HG03565 (cell line): ENCODE results near the gene FBXO4.
"Not testable (repeated sequence)": the region's sequence is repeated elsewhere in the genome, so short reads cannot be mapped to it uniquely, and the experiment has no call there.

Experiments used
- ATAC-seq: cut with Tn5 transposase; IDR thresholded peaks from one replicate; pipeline ENCODE4 v1.9.1; 2021; ENCODE audit warnings: mild to moderate bottlenecking, moderate library complexity; ENCODE audit not compliant: unreplicated experiment

Gene FBXO4

DNA sequence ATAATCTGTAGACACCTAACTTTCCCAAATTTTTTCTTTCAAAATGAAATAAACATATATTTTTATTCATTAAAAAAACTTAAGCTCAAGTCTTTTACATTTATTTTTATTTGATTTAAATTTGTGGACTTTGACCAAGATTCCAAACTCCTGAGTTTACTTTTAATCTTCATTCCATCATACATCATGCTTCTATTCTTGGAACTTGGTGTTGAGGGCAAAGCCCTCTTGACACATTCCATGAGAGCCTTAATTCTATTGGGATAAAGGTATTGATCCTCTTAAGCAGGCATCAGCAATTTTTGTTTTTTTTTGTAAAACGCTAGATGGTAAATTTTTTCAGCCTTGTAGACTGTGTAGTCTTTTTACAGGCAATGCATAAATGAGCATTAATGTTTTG lies 53.6 kb downstream of the FBXO4 start:
- no peak for ATAC-seq

DNA sequence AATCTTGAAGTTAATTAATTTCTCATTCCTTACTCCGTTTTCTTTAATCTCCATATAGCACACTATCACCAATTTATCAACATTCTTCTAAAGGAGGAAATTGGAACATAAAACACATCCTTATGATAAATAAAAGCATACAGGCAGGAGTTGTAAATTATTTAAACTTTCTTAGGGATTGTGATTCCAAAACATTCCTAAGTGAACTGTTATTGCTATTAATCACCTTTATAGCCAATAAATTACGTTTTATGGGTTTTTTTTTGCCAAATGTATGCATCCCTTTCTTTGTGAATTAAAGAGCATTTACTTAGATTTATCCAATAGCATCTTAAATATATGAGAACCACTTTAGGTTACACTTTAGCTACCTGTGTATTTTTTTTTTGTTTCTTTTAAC lies 55.3 kb downstream of the FBXO4 start:
- no peak for ATAC-seq

DNA sequence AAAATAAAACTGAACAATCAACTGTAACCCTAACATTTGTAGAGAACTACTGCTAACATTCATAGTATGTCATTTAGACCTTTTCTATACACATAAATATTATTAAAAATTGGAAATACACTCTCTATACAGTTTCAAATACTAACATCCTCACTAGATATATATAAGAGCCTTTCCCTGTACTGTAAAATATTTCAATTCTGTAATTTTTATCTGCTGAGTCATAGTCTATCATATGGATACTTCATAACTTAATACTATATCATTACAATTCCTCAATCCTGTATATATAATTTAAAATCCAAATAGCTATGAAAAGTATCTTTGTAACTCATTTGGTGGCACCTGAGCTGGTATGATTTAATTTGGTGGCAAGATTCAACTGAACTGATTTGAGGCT lies 55.8 kb downstream of the FBXO4 start:
- no peak for ATAC-seq

DNA sequence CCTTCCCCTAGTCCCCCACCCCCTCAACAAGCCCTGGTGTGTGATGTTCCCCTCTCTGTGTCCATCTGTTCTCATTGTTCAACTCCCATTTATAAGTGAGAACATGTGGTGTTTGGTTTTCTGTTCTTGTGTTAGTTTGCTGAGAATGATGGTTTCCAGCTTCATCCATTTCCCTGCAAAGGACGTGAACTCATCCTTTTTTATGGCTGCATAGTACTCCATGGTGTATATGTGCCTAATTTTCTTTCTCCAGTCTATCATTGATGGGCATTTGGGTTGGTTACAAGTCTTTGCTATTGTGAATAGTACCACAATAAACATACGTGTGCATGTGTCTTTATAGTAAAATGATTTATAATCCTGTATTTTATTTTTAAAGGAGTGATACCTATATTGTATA lies 57.8 kb downstream of the FBXO4 start:
- ATAC-seq = not testable (repeated sequence)

DNA sequence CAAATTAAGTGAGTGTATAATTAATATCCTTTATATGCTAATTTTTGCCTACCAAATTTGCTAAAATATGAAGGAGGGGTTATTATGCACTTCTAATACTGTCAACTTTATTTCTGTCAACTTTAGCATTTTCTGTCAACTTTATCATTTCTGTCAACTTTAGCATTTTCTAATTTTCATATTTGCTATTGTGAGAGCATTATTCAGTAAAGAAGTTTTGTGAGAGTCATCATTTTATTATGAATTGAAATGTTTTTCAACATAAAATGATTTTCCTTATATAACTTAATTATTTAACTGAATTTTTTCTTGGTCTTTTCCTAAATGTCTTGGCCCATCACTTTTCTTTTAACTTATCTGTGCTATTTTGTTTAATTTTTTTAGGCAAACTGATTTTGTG lies 58.2 kb downstream of the FBXO4 start:
- no peak for ATAC-seq

DNA sequence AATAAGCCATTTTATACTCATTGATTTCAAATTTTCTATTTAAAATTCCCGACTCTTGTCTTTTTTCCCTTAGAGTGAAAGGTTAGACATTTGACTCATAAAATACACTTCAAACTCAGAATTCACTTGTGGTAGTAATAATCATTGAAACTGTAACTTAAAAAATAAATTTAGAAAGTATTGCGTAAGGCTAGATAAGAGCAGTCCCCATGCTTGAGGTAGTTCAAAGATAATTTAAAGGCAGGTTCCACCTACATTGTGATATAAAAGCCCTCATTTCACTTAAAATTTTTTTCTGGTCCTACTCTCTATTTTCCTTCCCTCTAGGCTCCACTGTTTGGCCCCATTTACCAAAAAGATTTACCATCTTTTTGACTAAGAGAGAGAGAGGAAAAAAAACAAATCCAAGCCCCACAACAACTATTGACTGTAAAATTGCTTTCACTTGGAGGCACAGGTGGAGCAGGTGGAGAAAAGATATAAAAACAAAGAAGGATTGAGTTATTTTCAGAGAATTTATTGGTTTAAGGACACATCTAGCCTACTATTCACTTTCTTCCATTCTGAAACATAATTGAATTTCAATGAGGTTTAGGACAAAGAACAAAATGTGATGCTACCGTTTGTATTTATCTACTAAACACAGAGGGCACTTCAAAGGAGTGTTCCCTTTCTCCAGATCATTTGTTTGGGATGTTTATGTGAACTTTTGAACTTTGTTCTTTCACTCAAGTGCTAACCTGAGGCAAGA lies 61.0 kb downstream of the FBXO4 start:
- no peak for ATAC-seq
